ENCODE results near the gene XKR7.
"Not testable (repeated sequence)": the region's sequence is repeated elsewhere in the genome, so short reads cannot be mapped to it uniquely, and the experiment has no call there.

The XKR7 gene

DNA sequence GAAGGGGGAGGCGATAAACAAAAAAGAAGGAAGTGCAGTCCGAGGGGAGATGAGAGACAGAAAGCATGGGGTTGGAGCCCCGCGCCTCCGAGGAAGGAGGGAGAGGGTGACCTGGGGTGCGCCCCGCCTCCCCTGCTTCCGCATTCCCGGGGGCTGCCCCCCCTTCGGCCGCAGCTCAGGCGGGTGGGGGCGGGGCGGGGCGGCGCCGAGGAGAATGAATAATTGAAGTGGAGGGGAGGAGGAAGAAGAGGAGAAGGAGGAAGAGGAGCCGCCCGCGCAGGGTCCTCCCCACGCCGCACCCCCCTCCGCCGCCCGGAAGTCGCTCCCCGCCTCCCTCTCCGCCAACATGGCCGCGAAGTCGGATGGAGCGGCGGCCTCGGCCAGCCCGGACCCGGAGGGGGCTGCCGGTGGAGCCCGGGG is at the start of gene XKR7:
TSS of gene XKR7 (plus strand) at position 322 of the 420 bp plus-strand sequence. CDS start at position 347, 25 bp downstream.
- DNase-seq, result peak; percentile 73

DNA sequence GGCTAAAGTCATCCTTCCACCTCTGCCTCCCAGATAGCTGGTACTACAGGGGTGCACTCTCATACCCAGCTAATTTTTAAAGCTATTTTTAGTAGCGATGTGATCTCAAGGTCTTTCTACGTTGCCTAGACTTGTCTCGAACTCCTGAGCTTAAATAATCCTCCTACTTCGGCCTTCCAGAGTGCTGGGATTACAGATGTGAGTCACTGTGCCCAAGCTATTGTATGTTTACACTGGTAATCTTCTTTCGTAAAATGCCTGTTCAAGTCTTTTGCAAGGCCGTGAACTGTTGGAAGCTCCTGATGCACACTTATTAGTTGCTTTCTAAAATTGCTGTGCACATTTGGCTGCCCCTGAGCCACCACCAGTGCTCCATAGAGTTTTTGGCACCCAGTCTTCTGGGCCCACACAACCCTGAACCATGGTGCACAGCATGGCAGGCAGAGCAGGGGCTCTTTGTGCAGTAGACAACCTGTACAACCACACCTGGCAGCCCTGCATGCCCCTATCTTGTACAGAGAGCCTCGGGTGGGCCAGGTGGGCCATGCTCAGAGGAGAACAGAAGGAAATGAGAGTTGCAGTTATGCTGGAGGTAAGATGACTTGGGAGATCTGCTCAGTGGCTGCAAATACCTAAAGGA is 49.4 kb upstream of the XKR7 start:
- DNase-seq, result no peak

DNA sequence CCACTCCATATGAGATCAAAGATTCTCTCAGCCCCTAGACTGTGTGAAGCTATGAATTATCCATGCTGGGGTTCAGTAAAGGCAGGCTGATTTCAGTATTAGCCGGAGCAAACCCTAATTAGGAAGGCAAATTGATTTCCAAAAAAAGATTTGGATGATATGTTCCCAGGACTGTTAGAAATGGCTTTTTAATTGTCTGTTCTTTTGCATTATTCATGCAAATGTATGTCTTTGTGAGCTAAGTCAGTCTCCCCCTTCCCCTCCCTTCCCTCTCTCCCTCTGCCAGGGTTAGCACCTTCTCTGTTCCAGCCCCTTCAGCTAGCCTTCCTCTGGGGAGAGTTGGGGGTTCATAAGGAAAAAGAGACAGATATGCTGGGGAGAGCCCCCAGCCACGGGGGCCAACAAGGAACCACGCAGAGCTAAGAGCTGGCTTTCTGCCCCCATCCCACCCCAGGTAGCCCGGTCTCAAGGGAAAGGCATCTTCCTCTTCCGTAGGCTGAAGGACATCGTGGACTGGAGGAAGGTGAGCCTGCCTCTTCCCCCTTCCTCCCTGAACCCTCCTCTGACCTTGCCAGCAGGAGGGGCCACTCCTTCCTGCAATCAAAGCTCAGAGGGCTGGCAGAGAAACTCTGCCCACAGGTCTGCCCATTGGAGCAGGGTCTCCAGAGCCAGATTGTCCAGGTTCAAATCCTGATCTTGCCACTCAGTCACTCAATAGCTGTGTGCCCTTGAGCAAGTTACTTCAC is 48.4 kb upstream of the XKR7 start:
- no peak for DNase-seq

DNA sequence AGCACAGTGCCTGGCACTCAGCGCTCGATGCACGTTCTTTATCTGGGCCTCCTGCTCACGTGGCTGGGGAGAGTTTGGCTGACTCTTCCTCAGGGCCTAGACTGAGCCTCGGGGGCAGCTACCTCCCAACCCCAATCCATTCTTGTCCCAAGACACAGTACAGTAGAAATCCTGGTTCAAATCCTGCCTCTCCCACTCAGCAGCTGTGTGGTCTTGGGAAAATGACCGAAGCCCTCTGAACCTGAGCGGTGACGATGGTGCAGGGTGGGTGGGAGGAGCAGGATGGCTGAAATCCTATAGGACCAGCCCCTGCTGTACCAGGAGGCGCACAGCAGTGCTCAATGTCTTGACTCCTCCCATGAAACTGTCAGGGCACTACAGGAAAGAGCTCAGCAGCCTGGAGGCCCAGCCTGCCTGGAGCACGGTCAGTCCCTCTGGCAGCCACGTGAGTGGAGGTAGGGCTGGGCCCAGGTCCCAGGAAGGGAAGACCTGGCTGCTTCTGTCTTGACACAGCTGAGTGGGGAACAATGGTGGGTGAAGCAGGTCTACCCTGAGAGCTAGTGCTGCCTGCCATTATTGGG is 47.6 kb upstream of the XKR7 start:
- no peak for DNase-seq

GRCh38 chr20:31921480-31921879 is 46.5 kb upstream of the XKR7 start:
- not testable (repeated sequence) for DNase-seq

DNA sequence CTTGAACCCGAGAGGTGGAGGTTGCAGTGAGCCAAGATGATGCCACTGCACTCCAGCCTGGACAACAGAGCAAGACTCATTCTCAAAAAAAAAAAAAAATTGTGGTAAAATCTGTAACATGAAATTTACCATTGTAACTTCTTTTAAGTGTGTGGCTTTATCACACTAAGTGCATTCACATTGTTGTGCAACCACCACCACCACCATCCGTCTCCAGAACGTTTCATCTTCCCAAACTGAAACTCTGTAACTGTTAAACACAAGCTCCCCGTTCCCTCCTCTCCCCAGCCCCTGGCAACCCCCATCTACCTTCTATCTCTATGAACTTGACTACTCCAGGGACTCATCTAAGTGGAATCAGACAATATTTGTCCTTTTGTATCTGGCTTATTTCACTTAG is 45.8 kb upstream of the XKR7 start:
- DNase-seq, result no peak

DNA sequence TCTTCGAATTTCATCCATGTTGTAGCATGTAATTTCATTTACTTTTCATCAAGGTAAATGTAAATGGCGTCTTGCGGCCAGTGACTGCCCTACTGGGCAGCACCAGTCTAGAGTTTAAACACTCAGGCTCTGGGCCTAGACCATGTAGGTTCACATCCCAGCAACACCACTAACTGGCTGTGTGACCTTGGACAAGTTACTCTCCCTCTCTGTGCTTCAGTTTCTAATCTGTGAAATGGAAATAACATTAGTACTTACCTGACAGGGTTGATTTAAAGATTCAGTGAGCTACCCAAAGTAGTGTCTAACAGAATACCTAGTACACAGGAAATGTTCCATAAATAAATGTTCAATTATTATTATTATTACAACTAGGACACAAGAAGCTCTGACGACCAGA is 45.4 kb upstream of the XKR7 start:
- no peak for DNase-seq

DNA sequence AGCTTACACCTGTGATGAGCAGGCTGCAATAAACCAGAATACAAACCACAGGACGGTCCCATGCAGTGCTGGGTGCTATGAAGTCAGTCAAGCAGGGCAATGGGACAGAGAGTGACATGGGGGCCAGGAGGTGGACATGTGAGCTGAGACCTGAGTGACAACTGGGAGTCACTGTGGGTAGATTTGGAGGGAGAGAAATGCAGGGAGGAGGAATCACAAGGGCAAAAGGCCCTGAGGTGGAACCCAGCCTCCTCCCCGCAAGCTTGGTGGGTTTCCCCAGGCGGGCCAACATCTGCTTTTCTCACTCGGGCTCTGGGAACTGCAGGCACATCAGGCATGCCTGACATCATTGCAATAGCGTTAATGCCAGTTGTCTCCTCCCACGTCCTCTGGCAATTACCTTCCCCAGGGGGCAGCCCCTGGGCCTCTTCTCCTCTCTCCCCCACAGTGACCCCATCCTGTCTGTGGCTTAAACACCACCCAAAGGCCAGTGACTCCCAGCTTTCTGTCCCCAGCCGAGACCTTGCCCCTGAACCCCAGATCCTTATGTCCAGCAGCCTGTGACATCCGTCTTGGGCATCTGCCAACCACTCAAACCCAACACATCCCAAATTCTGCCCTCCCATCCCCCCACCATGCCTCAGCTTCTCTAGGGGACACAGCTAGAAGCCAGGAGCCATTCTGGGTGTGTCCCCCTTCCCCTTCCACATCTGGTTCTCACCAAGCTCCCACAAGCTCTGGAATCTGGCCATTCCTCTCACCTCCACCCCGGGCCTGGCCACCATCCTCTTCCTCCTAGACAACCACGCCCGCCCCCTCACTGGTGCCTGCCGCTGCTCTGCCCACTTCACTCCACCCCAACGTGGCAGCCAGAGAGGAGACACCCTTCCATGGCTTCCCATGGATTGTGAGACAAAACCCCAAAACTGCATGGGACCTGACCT is 44.3 kb upstream of the XKR7 start:
- no peak for DNase-seq

- DNase-seq, result no peak
These were observed 43.4 kb upstream of the XKR7 start for GRCh38 chr20:31924561-31924960.

DNA sequence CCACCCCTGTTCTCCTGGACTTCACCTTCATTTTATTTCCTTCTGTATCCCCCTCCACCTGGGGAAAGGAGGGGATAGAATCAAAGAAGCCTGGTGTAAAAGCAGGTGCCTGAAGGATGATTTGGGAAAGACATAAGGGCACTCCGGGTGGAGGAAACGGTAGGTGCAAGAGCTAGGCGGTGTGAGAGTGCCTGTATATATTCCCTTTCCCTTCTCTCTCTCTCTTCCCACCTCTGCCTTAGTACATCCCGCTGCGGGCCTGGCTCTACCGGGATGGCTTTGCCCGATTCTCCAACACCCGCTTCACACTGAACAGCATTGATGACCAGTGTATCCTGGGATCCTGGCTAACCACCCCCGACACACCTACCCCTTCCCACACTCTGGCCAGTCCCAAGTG is 42.3 kb upstream of the XKR7 start:
- DNase-seq, result no peak

GRCh38 chr20:31926493-31926892 is 41.5 kb upstream of the XKR7 start:
- no peak for DNase-seq

DNA sequence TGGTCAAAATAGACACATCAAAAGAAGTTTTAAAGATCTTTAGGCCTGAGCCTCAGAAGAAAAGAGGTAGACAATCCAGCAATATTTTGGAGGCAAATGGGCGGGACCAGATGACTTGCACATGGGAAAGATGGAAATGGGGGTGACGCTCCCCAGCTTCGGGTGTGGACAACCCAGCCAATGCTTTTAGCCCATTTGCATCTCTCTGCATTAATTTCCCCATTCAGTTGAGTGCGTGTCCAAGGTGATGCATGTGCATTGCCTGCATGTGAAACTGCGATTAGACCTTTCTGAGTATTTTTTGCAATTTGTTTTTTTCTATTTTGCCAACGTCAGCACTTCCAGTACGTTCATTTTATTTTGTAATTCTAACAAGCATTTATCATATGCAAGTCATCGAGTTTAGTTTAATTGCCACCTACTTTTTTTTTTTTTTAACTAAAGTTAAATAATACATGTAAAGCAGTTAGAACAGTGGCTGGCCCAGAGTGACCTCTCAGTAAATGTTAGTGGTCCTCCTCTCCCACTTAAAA is 40.3 kb upstream of the XKR7 start:
- no peak for DNase-seq

- not testable (repeated sequence) for DNase-seq
These were observed 38.3 kb upstream of the XKR7 start for GRCh38 chr20:31929631-31930030.

- DNase-seq, result no peak
These were observed 37.2 kb upstream of the XKR7 start for GRCh38 chr20:31930779-31931178.

DNA sequence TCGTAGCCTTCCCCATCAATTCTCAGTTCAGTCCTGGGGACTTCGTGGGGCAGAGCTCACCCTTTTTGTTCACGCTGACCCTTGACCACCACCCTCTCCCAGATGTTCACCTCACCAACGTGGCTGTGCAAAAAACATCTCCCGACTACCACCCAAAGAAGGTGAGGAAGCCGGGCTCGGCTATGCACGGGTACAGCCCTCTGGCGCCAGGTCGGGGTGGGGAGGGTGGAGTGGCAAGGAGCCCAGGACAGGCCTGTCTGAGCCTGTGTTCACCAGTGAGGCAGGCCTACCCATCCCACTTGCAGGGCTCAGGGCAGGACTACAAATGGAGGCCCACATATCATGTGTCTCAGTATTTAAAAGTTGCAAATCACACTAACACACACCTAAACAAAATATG is 34.3 kb upstream of the XKR7 start:
- DNase-seq, result no peak

DNA sequence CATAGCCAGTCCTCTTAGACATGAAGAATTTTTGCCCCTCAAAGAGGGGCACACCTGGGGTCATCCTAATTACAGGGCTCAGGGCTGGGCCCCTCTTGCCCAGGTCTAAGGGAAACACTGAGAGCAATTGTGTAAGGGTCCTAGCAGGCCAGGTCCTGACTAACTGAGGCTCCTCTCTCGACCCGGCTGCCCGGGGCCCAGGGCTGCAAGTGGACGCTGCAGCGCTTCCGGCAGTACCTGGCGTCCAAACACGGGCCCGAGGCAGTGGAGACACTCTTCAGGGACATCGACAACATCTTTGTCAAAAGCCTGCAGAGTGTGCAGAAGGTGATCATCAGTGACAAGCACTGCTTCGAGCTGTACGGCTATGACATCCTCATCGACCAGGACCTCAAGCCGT is 33.5 kb upstream of the XKR7 start:
- no peak for DNase-seq

DNA sequence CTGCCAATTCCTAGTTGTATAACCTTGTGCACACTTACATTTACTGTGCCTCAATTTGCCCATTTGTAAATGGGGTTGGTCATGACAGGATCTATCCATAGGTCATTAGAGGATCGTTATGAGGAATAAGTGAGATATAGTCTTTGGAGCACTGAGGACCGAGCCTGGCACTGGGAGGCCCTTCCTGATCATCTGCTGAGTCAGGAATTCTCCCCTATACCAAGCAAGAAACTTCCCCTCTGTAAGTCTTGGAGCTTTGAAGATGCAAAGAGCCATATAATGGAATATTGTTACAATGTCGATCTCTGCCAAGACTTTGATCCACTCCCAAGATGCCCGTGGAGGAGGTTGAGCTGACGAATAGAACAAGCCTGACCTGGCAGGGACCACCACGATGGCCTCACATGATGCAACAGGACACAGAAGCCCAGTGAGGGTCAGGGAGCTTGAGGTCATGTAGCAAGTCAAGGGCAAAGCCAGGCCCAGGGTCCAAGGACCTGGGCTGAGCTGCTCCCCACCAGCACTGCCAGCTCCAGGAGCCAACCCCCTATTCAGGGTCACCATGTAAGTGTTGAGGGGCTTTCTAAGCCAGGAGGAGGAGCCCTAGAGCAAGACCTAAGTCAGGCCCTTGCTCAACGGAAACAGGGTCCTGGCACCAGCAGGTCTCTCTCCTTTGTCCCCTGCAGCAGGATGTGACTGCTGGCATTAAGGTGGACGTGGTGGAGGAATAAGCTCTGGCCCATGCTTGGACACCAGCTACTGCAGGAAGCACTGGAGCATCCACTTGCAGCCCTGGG is 32.8 kb upstream of the XKR7 start:
- DNase-seq, result no peak

DNA sequence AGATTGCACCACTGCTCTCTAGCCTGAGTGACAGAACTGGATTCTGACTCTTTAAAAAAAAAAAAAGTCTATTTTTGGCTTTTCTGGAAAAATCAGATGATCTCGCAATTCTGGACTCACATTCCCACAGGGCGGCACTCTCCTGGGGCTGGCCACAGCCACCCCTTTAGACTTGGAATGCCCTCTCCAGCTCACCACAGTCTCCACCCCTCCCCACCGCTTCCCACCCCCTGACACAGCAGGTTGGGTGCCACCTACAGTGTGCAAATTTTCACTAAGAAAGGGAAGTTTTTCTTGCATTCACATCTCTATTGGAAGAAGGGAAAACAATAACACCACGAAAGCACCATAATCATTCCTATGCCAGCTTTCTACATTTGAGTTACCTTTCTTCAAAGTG is 31.5 kb upstream of the XKR7 start:
- DNase-seq, result no peak

DNA sequence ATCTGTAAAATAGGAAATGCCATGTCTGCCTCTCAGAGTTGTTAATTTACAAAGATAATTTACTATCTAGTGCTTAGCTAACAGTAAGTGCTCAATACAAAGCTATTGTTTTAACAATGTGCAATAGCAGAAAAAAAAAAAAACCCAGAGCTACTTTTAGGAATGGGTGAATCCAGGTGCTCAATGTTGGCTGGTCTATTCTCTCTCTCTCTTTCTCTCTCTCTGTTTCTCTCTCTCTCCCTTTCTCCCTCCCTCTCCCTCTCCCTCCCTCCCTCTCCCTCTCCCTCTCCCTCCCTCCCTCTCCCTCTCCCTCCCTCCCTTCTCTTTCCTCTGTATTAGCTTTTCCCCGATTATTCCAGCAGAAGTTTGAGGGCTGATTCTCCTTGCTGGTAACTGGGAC is 30.1 kb upstream of the XKR7 start:
- DNase-seq, result no peak

DNA sequence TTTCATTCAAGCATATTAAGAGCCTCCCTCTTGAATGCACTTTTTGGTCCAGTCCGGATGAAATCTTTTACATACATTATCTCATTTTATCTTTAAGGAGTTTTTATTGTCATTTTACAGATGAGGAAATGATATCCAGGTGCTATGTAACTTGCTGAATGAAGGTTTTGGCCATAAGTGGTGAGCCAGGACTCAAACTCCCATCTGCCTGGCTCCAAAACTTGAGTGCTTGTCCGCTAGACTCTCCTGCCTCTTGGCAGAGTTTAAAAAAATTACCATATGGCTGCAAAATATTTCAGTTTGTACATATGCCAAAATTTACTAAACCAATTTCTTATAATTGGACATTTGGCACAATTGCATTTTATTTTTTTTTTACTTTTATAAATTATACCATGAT is 28.3 kb upstream of the XKR7 start:
- no peak for DNase-seq

DNA sequence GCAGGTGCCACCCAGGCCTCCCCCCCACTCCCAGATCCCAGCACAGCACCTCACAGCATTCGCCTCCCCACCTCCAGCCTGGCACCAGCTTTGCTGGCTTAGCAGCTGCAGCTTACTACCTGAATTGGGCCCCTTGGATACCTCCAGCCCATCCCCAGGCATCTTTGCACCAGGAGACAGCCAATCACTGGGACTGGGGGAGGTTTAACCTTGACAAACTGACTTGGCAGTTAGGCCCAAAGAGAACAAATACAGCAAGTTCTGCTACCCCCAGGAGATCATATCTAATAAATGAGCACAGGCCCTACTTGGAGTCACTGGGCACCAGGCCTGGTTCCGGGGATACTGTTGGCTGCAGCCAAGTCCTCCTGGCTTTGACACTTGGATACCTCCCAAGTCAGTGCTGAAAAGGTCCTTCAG is 24.9 kb upstream of the XKR7 start:
- no peak for DNase-seq

DNA sequence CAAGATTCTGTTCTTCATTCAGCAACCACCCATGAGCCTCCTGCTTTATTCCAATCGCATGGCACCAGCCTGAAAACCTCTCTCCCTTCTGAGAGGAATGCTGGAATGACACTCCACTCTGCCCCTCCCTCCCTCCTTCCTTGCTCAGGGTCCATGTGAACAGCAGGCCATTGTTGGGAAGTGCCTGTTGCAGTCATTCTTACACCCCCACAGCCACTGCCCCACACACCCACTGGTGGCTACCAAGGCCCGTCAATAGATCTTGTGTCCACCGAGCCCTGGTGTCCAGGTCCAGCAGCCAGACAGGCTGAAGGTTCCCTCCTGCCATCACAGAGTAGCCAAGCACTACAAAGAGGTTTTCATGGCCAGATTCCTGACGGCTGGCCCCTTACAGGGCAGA is 22.6 kb upstream of the XKR7 start:
- no peak for DNase-seq
